ENCODE measurements around the gene GPR18. TPM values are rescaled to one million over a fixed set of nuclear protein-coding genes. Genes with fewer than 3 reads are reported as not detected.

The GPR18 gene
- total and polyA plus RNA-seq, 3 experiments from 2014 or later = 15.2 to 32.4 (median 16.2) TPM

DNA sequence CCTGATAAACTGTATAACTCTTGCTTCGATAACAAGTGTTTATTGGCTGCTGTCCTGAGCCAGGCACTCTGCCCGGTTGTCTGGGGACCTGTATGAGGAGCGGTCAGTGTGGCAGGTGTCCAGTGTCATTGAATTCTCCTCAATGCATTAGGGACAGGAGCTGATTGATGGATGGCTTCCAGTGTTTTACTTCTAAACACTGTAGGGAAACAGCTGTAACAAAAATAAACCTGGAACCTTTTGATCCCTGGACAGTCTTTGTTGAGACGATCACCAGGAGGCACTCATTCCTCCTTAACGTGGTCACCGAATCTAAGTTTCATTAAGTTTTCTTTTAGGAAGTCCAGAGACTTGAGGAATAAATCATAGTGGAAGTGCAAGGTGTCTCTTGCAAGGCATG is 39.6 kb downstream of the GPR18 start:
- Histone ChIP-seq H3K4me3 (ENCODE audit: low read length) (peak overlapping the region; percentile 59), H3K4me1 (ENCODE audit: insufficient read depth, low read length) (peaks cover 93% of the 10 kb centered on the region), H3K27me3 (ENCODE audit: insufficient read depth, low read length, poor library complexity, severe bottlenecking) (no peaks in the 10 kb centered on the region), H3K9me3 (ENCODE audit: low read length) (no peaks in the 10 kb centered on the region), H3K27ac (ENCODE audit: low read depth, low read length) (no peak overlapping the region), H3K36me3 (ENCODE audit: insufficient read depth, low read length) (no peaks in the 10 kb centered on the region)
- H3K27me3 Mint-ChIP-seq = no peaks in the 10 kb centered on the region
- ChIA-PET CTCF (interaction anchor here (0.6 to 7.1 kb wide), 15 partner anchors 11 to 219 kb away, joined by 3 to 60 read pairs (median 5); partner anchors contain the start of genes GPR18 and UBAC2), POLR2A (interaction anchor here (1.0 to 6.7 kb wide), 7 partner anchors 11 to 40 kb away, joined by 3 to 102 read pairs (median 7); partner anchors contain the start of genes GPR18 and UBAC2)
- peak overlapping the region; percentile 77 to 86 (median 80) for H3K4me3 Mint-ChIP-seq
- H3K36me3 Mint-ChIP-seq = peaks cover 0 to 15% (median 4%) of the 10 kb centered on the region in 3 donors
- no peak for DNase-seq
- H3K4me1 Mint-ChIP-seq = peaks cover 81 to 97% (median 97%) of the 10 kb centered on the region in 3 donors
- peak overlapping the region; percentile 90 to 100 (median 96) for H3K27ac Mint-ChIP-seq
- H3K9me3 Mint-ChIP-seq = no peaks in the 10 kb centered on the region

DNA sequence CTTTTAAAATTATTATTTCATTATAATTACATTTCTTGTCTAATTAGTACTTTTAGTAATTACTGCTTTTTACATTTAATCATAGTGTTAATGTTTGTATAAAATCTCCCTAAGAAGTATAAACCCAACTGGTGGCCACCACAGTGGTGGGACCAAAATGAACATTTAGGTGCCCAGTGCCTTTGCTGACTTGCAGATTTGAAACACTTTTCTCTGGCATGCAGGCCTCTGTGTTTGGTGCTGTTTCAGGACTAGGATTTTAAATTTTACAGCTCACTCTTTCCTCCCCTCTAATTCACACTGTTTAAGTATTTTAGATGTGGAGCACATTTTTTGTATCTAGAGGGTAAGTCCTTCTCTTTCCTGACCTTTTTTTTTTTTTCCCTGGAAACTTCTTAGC is 40.1 kb downstream of the GPR18 start:
- H3K27ac ChIP-seq (ENCODE audit: low read depth, low read length) = no peak overlapping the region
- H3K4me3 Mint-ChIP-seq = peak overlapping the region; percentile 64 to 86 (median 80)
- no peaks in the 10 kb centered on the region for H3K9me3 Mint-ChIP-seq
- no peak for DNase-seq
- ChIA-PET CTCF (interaction anchor here (0.6 to 7.1 kb wide), 12 partner anchors 11 to 52 kb away, joined by 3 to 60 read pairs (median 5); partner anchors contain the start of genes GPR18 and UBAC2), POLR2A (interaction anchor here (1.0 to 6.7 kb wide), 8 partner anchors 11 to 131 kb away, joined by 3 to 102 read pairs (median 6); partner anchors contain the start of genes GPR18 and UBAC2)
- no peaks in the 10 kb centered on the region for H3K36me3 ChIP-seq (ENCODE audit: insufficient read depth, low read length)
- peak overlapping the region; percentile 59 for H3K4me3 ChIP-seq (ENCODE audit: low read length)
- no peaks in the 10 kb centered on the region for H3K27me3 Mint-ChIP-seq
- no peaks in the 10 kb centered on the region for H3K9me3 ChIP-seq (ENCODE audit: low read length)
- peaks cover 77 to 96% (median 92%) of the 10 kb centered on the region in 3 donors for H3K4me1 Mint-ChIP-seq
- H3K27me3 ChIP-seq (ENCODE audit: insufficient read depth, low read length, poor library complexity, severe bottlenecking) = no peaks in the 10 kb centered on the region
- H3K27ac Mint-ChIP-seq = peak overlapping the region; percentile 90 to 100 (median 96)
- H3K4me1 ChIP-seq (ENCODE audit: insufficient read depth, low read length) = peaks cover 88% of the 10 kb centered on the region
- peaks cover 0 to 15% (median 4%) of the 10 kb centered on the region in 3 donors for H3K36me3 Mint-ChIP-seq

DNA sequence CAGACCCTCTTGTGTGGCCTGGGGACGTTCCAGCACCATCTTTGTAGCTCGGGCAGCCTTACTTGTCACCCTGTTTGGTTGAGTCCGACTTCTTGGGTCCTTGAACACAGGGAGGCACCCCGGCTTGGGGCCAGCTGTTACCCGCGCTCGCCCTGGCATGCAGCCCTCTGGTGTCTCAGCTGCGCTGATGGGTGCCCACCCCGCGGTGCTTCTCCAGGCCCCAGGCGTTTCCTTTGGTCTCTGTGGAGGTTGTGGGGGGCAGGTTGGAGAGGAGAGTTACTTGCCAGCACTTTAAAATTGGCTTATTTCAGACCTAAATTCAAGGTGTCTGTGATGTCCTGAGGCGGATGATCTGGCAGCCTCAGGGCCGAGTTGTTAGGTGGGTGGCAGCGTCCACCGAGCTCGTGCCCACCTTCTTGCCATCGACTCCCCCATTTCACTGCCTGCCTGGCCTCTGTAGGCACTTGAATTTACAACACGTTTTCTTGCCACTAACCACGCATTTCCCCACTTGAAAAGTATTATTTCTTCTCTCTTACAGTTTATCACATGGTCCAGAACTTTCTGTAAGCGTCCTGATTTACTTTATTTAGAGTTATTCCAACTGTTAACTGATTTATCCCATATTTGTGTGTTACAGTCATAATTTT is 40.6 kb downstream of the GPR18 start:
- Mint-ChIP-seq H3K27me3 (no peaks in the 10 kb centered on the region), H3K4me3 (peak overlapping the region; percentile 64 to 98 (median 91)), H3K27ac (peak overlapping the region; percentile 90 to 100 (median 98)), H3K4me1 (peaks cover 73 to 93% (median 89%) of the 10 kb centered on the region in 3 donors), H3K36me3 (peaks cover 0 to 15% (median 4%) of the 10 kb centered on the region in 3 donors), H3K9me3 (no peaks in the 10 kb centered on the region)
- peaks cover 83% of the 10 kb centered on the region for H3K4me1 ChIP-seq (ENCODE audit: insufficient read depth, low read length)
- H3K27me3 ChIP-seq (ENCODE audit: insufficient read depth, low read length, poor library complexity, severe bottlenecking) = no peaks in the 10 kb centered on the region
- H3K36me3 ChIP-seq (ENCODE audit: insufficient read depth, low read length) = no peaks in the 10 kb centered on the region
- H3K27ac ChIP-seq (ENCODE audit: low read depth, low read length) = no peak overlapping the region
- H3K4me3 ChIP-seq (ENCODE audit: low read length) = peak overlapping the region; percentile 30
- ChIA-PET POLR2A (interaction anchor here (1.2 to 6.7 kb wide), 4 partner anchors 12 to 130 kb away, joined by 3 to 102 read pairs (median 8); partner anchors contain the start of genes GPR18 and UBAC2), CTCF (interaction anchor here (1.0 to 7.1 kb wide), 9 partner anchors 12 to 53 kb away, joined by 3 to 60 read pairs (median 6); partner anchors contain the start of genes GPR18 and UBAC2)
- no peaks in the 10 kb centered on the region for H3K9me3 ChIP-seq (ENCODE audit: low read length)
- peak in 1 of 5 donors; percentile 56 for DNase-seq

DNA sequence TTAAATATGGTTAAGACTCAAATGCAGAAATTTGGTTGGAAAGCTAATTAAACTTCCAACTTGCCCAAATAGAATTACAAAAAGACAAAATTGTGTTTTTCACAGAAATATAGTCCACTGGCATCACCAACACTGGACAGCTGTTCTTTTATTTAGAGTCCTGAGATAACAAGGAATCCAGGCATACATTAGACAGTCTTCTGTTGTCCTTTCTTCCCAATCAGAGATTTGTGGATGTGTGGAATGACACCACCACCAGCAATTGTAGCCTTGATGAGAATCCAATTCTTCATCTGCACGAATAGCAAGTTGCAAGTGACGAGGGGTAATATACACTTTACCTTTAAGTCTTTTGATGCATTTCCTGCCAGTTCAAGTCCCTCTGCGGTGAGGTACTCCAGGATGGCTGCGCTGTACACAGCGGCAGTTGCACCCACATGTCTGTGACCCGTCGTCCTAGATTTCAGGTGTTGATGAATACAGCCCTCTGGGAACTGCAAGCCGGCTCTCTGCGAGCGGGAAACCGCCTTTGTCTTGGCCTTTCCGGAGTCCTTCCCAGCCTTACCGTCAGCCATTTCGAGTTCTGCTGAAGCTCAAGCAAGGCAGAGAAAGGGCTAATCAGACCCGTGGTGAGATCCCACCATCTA is 42.9 kb downstream of the GPR18 start:
- peaks cover 81% of the 10 kb centered on the region for H3K4me1 ChIP-seq (ENCODE audit: insufficient read depth, low read length)
- Mint-ChIP-seq H3K4me1 (peaks cover 71 to 90% (median 86%) of the 10 kb centered on the region in 3 donors), H3K36me3 (peaks cover 0 to 23% (median 14%) of the 10 kb centered on the region in 3 donors), H3K27me3 (no peaks in the 10 kb centered on the region), H3K4me3 (peak overlapping the region; percentile 91 to 98 (median 95)), H3K9me3 (no peaks in the 10 kb centered on the region), H3K27ac (peak overlapping the region; percentile 97 to 100 (median 98))
- peak overlapping the region; percentile 45 for H3K27ac ChIP-seq (ENCODE audit: low read depth, low read length)
- no peaks in the 10 kb centered on the region for H3K36me3 ChIP-seq (ENCODE audit: insufficient read depth, low read length)
- ChIA-PET CTCF (interaction anchor here (1.0 to 7.1 kb wide), 8 partner anchors 10 to 51 kb away, joined by 3 to 60 read pairs (median 5); partner anchors contain the start of gene UBAC2), POLR2A (interaction anchor here (0.6 to 6.7 kb wide), 8 partner anchors 10 to 302 kb away, joined by 3 to 102 read pairs (median 4); partner anchors contain the start of gene UBAC2)
- peak overlapping the region; percentile 77 for H3K4me3 ChIP-seq (ENCODE audit: low read length)
- peak; percentile 57 to 84 (median 80) for DNase-seq
- H3K9me3 ChIP-seq (ENCODE audit: low read length) = no peaks in the 10 kb centered on the region
- no peaks in the 10 kb centered on the region for H3K27me3 ChIP-seq (ENCODE audit: insufficient read depth, low read length, poor library complexity, severe bottlenecking)

DNA sequence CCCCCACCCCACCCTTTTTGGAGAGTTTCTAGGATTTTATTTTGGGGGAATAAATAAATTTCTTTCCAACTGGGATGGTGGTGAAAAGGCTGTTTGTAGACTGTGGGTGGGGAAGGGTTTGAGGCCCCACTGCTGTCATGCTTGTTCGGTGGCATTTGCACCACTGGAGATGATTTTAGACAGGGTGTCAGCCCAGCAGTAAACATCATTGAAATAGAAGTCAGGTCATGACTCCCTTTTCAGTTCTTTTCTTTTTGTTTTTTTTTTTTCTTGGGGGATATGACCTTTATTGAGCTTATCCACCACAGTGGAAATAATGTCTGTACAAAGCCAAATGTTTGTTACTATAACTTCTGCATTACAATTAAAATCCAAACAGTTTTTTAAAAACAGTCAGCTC is 43.4 kb downstream of the GPR18 start:
- DNase-seq = no peak
- no peaks in the 10 kb centered on the region for H3K9me3 Mint-ChIP-seq
- Histone ChIP-seq H3K4me3 (ENCODE audit: low read length) (peak overlapping the region; percentile 77), H3K27me3 (ENCODE audit: insufficient read depth, low read length, poor library complexity, severe bottlenecking) (no peaks in the 10 kb centered on the region), H3K27ac (ENCODE audit: low read depth, low read length) (no peak overlapping the region), H3K4me1 (ENCODE audit: insufficient read depth, low read length) (peaks cover 81% of the 10 kb centered on the region), H3K9me3 (ENCODE audit: low read length) (no peaks in the 10 kb centered on the region), H3K36me3 (ENCODE audit: insufficient read depth, low read length) (no peaks in the 10 kb centered on the region)
- H3K4me3 Mint-ChIP-seq = peak overlapping the region; percentile 91 to 98 (median 95)
- peaks cover 0 to 25% (median 14%) of the 10 kb centered on the region in 3 donors for H3K36me3 Mint-ChIP-seq
- H3K27me3 Mint-ChIP-seq = no peaks in the 10 kb centered on the region
- ChIA-PET CTCF (interaction anchor here (1.0 to 7.1 kb wide), 8 partner anchors 9 to 51 kb away, joined by 3 to 60 read pairs (median 5); partner anchors contain the start of gene UBAC2), POLR2A (interaction anchor here (0.6 to 6.7 kb wide), 8 partner anchors 9 to 302 kb away, joined by 3 to 102 read pairs (median 4); partner anchors contain the start of gene UBAC2)
- peak overlapping the region; percentile 97 to 100 (median 98) for H3K27ac Mint-ChIP-seq
- peaks cover 69 to 90% (median 87%) of the 10 kb centered on the region in 3 donors for H3K4me1 Mint-ChIP-seq

DNA sequence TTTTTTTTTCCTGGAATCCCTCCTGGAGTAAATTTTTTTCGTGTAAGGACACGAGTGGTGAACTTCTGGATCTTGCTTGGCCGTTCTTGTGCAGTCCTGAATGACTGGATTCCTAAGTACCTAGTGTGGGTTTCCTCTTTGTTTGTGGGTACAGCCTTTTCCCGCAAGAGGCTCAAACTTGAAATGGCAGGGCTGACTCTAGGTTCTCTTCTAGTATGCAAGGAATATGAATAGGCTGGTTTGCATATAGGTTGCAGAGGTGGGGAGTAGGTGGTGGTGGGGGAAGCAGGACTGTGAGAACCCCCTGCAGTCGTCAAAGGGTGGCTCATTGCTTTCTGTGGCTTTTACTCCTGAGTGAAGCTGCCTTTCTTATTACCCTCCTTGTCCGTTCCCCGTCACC is 43.9 kb downstream of the GPR18 start:
- H3K4me3 ChIP-seq (ENCODE audit: low read length) = peak overlapping the region; percentile 34
- no peaks in the 10 kb centered on the region for H3K36me3 ChIP-seq (ENCODE audit: insufficient read depth, low read length)
- H3K9me3 ChIP-seq (ENCODE audit: low read length) = no peaks in the 10 kb centered on the region
- Mint-ChIP-seq H3K36me3 (peaks cover 0 to 28% (median 15%) of the 10 kb centered on the region in 3 donors), H3K4me3 (peak overlapping the region; percentile 35 to 98 (median 94)), H3K9me3 (no peaks in the 10 kb centered on the region), H3K4me1 (peaks cover 68 to 90% (median 87%) of the 10 kb centered on the region in 3 donors), H3K27me3 (no peaks in the 10 kb centered on the region), H3K27ac (peak overlapping the region; percentile 97 to 100 (median 98))
- POLR2A ChIA-PET = interaction anchor here (0.8 to 6.7 kb wide), 4 partner anchors 9 to 221 kb away, joined by 3 to 102 read pairs (median 4); partner anchors contain the start of gene UBAC2
- H3K27ac ChIP-seq (ENCODE audit: low read depth, low read length) = no peak overlapping the region
- peak in 1 of 5 donors; percentile 63 for DNase-seq
- CTCF ChIA-PET = interaction anchor here (0.8 to 7.1 kb wide), 7 partner anchors 10 to 38 kb away, joined by 3 to 60 read pairs (median 7); partner anchors contain the start of gene UBAC2
- no peaks in the 10 kb centered on the region for H3K27me3 ChIP-seq (ENCODE audit: insufficient read depth, low read length, poor library complexity, severe bottlenecking)
- peaks cover 81% of the 10 kb centered on the region for H3K4me1 ChIP-seq (ENCODE audit: insufficient read depth, low read length)

DNA sequence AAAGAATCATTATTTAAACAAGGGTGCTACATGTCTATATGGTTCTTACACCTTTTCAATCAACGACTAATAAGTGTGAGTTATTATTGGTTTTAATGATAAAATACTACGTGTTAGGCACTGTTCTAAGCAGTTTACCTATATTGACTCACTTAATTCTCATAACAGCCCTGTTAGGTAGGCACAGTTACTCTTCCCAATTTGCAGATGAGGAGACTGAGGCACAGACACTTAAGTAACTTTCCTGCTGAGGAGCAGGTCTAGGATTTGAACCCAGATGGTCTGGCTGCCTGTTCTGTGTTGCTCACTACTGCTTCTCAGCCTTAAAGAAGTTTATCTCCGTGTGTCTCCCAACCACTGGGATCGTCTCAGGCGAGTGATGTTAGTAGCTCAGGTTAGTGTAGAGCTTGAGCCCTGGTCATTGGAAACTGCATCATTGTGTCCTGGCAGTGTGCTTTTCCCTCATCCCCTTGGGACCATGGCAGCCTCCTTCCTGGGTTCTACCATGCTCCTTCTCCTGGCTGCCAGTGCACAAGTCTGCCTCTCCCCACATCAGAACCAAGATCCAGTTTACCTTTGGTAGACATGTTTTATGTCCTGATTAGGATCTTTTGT is 46.7 kb downstream of the GPR18 start:
- Mint-ChIP-seq H3K27me3 (no peaks in the 10 kb centered on the region), H3K36me3 (peaks cover 0 to 49% (median 22%) of the 10 kb centered on the region in 3 donors), H3K27ac (peak overlapping the region; percentile 26 to 77 (median 56)), H3K4me3 (no peak overlapping the region), H3K4me1 (peaks cover 63 to 90% (median 85%) of the 10 kb centered on the region in 3 donors), H3K9me3 (no peaks in the 10 kb centered on the region)
- Histone ChIP-seq H3K36me3 (ENCODE audit: insufficient read depth, low read length) (peaks cover 7% of the 10 kb centered on the region), H3K4me3 (ENCODE audit: low read length) (no peak overlapping the region), H3K4me1 (ENCODE audit: insufficient read depth, low read length) (peaks cover 80% of the 10 kb centered on the region), H3K9me3 (ENCODE audit: low read length) (no peaks in the 10 kb centered on the region), H3K27ac (ENCODE audit: low read depth, low read length) (no peak overlapping the region), H3K27me3 (ENCODE audit: insufficient read depth, low read length, poor library complexity, severe bottlenecking) (no peaks in the 10 kb centered on the region)
- no peak for DNase-seq
- ChIA-PET CTCF (interaction anchor here (1.2 to 18.0 kb wide), 2 partner anchors 15 to 56 kb away, joined by 3 to 223 read pairs; no protein-coding TSS in a partner anchor), POLR2A (no interaction called here)
